Left kidney (tissue), 2 donors: ENCODE data around the gene EDC3. TPM values are rescaled to one million over a fixed set of nuclear protein-coding genes. Genes with fewer than 3 reads are reported as not detected.
"Not testable (repeated sequence)": the region's sequence is repeated elsewhere in the genome, so short reads cannot be mapped to it uniquely, and the experiment has no call there.

Experiments used
- DNase-seq: peaks from one replicate; pipeline ENCODE4 v3.0.0-alpha.2; 2013
- polyA plus RNA-seq: library from polyadenylated mRNA; unstranded; fragments of 120-200 nt; gene quantifications from one replicate; pipeline ENCODE4 v1.2.1, GENCODE V29; 2013; ENCODE audit not compliant: insufficient read length

The EDC3 gene
- polyA plus RNA-seq, 1 donor = 45.3 TPM

DNA sequence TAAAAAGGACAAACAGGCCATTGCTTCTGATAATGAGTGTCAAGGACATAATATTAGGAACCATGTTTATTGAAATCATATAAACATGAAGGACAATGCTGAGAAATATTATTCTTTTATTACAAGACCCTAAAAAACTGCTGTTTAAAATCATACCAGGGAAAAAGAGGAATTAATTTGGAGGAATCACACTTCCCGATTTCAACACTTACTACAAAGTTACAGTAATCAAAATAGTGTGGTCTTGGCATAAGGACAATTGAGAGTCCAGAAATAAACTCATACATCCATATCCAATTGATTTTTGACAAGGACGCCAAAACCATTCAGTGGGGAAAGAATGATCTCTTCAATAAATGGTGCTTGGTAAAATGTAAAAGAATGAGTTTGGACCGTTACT, 16.5 kb upstream of the EDC3 start:
- no peak for DNase-seq

DNA sequence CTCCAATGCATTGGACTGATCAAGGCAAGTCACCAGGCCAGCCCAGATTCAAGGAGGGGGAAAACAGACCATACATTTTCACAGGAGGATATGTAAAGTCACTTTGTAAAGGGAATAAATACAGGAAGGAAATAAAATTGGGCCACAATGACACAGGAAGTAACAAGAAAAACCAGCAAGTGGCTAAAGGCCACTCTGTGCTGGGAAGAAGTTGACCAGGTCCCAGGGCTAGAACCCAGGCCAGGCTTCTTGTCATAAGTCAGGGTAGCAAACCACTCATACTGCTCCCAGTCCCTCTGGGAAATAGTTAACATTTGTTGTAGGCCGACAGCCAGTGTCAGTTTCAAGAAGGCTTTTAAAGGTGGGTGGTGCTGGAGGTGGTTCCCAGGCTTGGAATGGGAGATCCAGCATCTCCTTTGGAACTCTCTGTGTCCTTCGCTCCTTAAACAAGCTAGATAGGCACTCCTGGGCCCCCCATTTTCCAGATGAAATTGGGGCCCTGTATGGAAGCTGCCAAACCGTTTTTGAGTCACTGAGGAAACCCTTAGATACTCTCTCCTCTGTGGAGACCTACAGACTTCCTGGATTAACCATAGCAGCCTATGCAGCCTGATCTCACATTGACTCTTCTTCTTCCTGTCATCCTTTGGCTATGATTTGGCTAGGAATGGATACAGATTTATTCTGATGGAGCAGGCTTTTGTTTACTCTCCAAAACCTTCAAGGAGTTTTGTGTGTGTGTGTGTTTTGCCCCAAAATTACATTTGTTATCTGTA, 14.7 kb upstream of the EDC3 start:
- no peak for DNase-seq

DNA sequence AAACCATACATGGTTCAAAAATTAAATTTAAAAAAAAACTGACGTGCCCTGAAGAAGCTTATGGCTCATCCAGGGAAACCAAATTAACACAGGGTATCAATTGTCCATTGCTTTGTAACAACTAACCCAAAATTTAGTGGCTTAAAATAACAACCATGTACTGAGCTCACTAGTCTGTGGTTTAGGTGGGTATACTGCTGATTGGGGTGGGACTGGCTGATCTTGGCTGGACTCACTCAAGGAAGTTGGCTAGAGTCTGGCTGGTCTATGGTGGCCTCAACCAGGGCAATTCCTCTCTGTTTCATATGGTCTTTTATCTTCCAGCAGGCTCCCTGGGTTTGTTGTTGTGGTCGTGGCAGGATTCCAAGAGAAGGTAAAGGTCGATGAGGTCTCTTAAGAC, 14.1 kb upstream of the EDC3 start:
- DNase-seq = no peak

DNA sequence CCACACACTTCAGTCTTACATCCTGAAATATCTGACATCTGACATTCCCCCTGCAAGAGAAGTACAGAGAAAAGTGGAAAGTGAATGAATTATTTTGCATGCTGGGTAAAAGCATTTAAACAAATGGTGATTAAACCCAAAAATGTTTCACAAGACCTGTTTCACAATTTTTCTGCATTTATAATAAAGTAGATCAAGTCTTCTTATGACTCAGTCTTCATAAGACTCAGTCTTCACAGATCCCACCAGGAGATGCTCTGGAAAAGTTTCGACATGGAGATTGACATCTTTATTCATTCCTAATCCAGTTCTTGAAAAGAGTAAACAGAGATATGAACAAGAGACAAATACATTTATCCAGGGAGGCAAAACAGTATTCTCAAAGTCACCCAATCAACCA, 13.2 kb upstream of the EDC3 start:
- DNase-seq = no peak

DNA sequence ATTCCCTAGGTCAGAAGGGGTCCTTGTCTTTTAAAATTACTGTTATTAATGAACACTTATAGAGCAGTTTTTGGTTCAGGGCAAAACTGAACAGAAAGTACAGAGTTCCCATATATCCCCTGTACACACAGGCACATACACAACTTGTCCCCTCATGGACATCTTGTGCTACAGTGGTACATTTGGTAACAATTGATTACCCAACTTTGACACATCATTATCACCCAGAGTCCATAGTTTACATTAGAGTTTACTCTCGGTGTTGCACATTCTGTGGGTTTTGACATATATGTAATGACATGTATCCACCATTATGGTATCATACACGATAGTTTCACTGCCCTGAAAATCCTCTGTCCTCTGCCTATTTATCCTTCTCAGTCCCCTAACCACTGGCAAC, 984 bp upstream of the EDC3 start:
- no peak for DNase-seq

DNA sequence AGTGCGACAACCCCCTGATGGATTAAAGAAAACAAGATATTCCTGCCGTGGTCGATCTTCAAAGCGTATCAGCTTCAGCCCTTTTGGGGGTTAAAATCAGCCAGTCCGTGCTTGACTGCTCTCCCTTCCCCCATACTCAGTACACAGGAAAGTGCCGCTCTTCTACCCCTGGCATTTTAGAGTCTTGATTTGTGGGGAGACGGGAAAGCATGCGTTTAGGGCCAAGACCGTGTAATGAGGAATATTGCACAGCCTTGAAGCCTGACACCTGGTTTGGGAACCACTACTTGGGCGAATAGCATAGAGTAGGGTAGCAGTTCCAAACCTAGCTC, 540 bp upstream of the EDC3 start:
- no peak for DNase-seq

DNA sequence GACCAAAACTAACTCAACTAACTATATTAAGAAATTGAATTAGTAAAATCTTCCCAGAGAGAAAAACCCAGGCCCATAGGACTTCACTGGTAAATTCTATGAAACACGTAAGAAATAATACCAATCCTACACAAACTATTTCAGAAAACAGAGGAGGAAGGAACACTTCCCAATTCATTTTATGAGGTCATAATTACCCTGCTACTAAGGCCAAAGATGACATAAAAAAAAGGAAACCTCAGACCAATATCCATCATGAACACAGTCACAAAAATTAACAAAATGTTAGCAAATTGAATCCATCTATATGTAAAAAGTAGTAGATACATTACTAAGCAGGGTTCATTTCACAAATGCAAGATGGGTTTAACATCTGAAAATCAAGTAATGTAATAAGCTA, 3.5 kb downstream of the EDC3 start:
- no peak for DNase-seq

DNA sequence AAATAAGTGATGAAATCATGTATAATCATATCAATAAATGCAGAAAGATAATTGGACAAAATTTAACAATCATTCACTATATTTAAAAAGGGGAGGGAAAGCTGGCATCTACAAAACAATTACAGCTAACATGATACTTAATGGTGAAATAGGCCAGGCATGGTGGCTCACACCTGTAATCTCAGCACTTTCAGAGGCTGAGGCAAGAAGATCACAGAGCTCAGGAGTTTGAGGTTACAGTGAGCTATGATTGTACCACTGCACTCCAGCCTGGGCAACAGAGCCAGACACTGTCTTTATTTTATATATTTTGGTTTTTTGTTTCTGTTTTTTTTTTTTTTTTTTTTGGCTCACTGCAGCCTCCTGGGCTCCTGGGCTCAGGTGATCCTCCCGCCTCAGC, 12.1 kb downstream of the EDC3 start:
- DNase-seq = no peak

DNA sequence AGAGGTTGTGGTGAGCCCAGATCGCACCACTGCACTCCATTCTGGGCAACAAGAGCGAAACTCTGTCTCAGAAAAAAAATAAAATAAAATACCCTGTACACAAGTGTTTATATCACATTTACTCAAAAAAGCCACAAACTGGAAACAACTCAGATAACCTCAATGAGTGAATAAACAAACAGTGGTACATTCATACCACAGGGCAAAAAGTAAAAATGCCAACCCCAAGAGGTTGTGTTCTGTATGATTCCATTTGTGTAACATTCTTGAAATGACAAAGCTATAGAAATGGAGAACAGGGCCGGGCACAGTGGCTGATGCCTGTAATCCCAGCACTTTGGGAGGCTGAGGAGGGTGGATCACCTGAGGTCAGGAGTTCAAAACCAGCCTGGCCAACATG, 12.9 kb downstream of the EDC3 start:
- no peak for DNase-seq

DNA sequence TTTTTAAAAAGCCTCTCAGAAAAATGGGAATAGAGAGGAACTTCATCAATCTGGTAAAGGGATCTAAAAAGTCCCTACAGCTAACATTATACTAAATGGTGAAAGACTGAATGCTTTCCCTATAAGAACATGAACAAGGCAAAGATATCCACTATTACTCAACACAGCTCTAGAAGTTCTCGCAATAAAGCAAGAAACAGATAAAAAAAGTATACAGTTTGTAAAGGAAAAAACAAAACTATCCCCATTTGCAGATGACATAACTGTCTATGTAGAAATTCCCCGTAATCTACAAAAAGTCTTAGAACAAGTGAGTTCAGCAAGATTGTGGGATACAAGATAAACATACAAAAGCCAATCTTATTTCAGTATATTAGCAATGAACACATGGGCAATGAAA, 15.4 kb downstream of the EDC3 start:
- no peak for DNase-seq

- DNase-seq = no peak
These were observed 19.0 kb downstream of the EDC3 start for GRCh38 chr15:74676801-74677200.

DNA sequence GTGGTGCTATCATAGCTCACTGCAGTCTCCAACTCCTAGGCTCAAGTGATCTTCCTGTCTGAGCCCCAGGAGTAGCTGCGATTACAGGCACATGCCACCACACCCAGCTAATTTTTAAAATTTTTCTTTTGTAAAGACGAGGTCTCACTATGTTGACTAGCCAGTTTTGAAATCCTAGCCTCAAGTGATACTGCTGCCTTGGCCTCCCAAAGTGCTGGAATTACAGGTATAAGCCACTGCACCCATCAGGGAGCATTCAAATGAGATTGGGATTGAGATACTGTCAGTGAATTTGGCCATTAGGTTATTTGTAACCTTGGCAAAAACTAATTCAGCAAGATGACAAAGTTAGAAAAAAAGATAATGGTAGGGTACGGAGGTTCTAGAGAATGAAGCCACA, 21.7 kb downstream of the EDC3 start:
- DNase-seq = no peak

- no peak for DNase-seq
These were observed 26.2 kb downstream of the EDC3 start for GRCh38 chr15:74669627-74670026.

GRCh38 chr15:74667975-74668374, 27.8 kb downstream of the EDC3 start:
- no peak for DNase-seq

DNA sequence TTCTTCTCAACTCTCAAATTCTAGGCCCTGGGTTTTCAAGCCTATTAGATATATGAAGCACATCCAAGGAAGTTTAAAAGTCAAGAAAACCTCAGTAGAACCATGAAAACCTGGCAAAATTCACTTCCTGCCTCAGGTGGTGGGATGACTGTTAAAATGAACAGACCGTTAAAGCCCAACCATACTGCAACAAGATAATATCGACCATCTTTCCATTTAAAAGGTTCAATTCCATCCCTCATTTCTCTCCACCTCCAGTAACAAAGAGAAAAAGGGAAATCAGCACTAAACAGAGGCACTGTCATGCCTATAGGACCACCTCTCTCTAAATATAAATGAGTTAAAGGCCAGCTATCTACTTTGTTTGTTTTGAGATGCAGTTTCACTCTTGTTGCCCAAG, 31.2 kb downstream of the EDC3 start:
- no peak for DNase-seq

DNA sequence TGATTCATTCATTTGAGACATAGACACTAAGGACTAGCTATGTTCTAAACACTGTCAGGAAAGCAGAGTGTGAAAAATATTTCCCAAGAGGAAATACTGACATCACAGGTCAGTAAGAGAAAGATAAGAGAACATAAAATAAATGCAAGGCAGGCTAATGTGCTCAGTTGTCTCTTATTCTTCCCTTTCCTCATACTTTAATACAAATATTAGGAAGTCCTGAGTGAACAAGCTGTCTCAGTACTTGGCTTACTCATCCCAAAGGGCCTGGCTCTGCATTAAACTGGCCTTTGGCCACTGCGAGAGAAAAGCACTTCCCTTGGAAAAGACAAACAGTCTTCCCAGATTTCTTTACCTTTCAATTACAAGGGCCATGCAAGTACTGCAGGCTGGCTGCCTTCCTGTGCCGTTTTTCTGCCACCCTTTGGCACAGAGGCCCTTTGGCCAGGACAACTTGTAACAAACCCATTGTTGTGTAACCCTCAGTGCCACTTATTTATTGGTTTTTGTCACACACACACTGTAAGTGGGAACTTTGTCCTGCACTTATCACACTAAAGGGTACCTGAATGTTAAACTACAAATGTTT, 31.7 kb downstream of the EDC3 start:
- no peak for DNase-seq

DNA sequence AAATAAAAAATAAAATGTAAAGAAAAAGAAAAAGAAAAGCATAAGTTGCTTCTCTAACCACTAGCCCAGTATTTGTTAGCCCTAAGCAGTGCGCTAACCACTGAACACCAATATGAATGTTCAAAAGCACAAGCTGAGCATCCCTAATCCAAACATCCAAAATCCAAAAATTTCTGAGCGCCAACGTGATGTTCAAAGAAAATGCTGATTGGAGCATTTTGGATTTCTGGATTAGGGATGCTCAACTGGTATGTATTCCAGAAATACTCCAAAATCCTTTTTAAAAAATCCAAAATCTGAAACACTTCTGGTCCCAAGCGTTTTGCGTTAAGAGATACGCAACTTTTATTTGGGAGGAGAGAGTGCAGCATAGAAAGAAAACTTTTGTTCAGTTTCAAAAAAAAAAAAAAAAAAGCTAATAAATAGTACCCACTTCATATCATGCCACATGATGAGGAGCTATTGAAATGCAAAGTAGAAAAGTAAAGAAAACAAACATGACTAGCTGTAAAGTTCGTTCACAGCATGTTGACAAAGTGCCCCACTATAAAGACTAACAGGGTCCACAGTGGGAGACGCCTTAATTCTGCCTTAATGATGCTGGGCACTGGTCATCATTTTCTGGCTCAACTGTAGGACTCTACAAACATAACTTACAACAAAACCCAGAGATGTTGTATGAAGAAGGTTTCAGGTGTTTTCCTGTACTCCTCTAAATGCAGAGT, 32.4 kb downstream of the EDC3 start:
- DNase-seq = no peak

GRCh38 chr15:74662064-74662860, 33.6 kb downstream of the EDC3 start:
- no peak for DNase-seq

DNA sequence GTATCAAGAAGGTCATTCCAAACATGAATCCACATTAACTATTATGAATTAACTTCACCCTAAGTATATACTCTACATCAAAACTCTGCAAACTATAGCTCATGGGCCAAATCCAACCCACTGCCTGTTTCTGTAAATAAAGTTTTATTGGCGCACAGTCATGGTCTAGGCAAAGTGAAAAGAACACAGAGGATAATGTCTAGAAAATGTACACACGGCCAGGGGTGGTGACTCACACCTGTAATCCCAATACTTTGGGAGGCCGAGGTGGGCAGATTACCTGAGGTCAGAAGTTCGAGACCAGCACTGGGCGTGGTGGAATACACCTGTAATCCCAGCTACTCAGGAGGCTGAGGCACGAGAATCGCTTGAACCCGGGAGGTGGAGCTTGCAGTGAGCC, 34.5 kb downstream of the EDC3 start:
- DNase-seq = not testable (repeated sequence)

DNA sequence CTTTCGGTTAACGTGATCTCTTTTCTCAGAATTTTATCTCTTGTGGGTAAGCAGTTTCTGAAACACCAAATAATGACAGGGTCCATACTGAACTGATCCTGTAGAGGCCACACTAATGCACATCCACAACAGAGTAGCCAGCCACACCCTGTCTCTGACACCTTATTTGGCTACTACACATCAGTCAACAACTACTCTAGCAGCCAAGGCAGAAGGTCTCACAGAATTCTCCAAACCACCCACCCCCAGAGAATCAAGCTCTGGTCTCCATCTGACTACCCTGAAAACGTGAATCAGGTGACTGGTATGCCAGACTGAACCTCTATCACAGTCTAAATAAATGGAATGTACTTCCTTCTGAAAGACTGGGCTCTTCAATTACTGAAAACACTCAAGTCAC, 38.0 kb downstream of the EDC3 start:
- no peak for DNase-seq

DNA sequence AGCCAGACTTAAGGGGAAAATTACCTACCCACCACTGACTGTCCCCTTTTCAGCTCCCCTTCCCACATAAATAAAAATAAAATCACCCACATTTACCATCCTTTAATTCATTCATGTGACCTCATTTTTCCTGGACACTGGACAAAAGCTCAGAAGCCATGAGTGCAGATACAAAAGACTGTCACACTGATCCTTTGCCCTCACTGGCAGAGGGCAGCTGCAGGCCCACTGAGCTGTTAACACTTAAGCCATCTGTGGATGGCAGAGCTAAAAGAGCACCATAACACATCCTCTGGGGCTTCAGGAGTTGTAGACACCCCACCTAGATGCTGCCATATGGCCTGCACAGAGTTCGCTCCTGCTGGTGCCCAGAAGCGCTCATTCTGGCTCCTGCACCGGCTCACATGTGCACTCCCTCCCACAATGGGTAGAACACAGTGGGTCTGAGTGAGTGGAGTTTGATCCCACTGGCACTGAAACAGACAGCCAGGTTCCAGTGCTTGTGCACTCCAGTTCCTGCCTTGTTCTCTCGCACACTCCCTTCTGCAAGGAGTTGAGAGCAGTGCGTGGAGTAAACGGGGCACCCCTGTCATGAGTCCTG, 38.8 kb downstream of the EDC3 start:
- no peak for DNase-seq

- DNase-seq = no peak
These were observed 40.4 kb downstream of the EDC3 start for GRCh38 chr15:74655424-74655823.
